ENCODE results near the gene VCP. TPM values are rescaled to one million over a fixed set of nuclear protein-coding genes. Genes with fewer than 3 reads are reported as not detected.

VCP gene
- total RNA-seq, 1 experiment from 2014 or later, result 200 TPM

DNA sequence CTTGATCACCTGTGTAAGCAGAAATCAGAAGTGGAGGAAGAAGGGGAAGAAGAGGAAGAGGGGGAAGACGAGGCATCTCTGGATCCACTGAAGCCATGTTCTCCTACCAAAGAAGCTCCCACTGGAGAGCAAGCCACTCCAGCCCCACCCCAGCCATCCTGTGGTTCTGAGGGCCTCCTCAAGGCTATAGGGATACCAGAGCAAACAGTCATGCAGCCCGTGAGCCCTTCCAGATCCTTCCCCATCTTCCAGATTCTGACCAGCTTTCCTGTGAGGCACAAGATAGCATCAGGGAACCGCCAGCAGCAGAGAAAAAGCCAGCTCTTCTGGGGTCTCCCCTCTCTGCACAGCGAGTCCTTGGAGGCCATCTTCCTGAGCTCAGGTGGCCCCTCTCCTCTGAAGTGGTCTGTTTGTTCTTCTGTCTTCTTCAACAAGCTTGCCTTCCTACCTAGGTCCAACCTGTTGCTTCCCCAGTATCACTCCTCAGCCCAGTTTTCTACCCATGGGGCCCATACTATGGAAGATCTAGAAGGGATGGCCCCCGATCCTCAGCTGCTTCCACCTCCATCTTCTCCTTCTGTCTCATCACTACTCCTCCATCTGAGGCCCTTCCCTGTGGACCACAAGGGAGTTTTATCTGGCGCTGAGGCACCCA lies 29.4 kb downstream of the VCP start:
- Histone ChIP-seq H3K4me3 (no peak overlapping the region), H3K9me2 (ENCODE audit: insufficient read depth) (no peaks in the 10 kb centered on the region), H3K27me3 (ENCODE audit: insufficient read depth, low read depth) (no peaks in the 10 kb centered on the region), H3K36me3 (ENCODE audit: low read depth) (no peaks in the 10 kb centered on the region), H3K27ac (no peak overlapping the region), H3K4me1 (replicated peaks; ENCODE audit: insufficient read depth) (peaks cover 12% of the 10 kb centered on the region), H3K4me2 (no peak overlapping the region), H3K9me3 (ENCODE audit: insufficient read depth, low read depth) (no peaks in the 10 kb centered on the region), H3K79me2 (ENCODE audit: low read depth) (no peaks in the 10 kb centered on the region), H3F3A (ENCODE audit: insufficient read depth, low read depth) (peaks cover 10% of the 10 kb centered on the region; the same call in 1 of the 2 replicates), H4K20me1 (ENCODE audit: insufficient read depth) (no peaks in the 10 kb centered on the region), H2AFZ (no peak overlapping the region)
- ChIA-PET CTCF (no interaction called here), POLR2A (ENCODE audit: unreplicated experiment) (no interaction called here)
- TF ChIP-seq, protein P1, sequence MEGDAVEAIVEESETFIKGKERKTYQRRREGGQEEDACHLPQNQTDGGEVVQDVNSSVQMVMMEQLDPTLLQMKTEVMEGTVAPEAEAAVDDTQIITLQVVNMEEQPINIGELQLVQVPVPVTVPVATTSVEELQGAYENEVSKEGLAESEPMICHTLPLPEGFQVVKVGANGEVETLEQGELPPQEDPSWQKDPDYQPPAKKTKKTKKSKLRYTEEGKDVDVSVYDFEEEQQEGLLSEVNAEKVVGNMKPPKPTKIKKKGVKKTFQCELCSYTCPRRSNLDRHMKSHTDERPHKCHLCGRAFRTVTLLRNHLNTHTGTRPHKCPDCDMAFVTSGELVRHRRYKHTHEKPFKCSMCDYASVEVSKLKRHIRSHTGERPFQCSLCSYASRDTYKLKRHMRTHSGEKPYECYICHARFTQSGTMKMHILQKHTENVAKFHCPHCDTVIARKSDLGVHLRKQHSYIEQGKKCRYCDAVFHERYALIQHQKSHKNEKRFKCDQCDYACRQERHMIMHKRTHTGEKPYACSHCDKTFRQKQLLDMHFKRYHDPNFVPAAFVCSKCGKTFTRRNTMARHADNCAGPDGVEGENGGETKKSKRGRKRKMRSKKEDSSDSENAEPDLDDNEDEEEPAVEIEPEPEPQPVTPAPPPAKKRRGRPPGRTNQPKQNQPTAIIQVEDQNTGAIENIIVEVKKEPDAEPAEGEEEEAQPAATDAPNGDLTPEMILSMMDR (conservative IDR thresholded peaks at IDR 0.05), result no peak
- no peak for TF ChIP-seq EZH2 (IDR thresholded peaks at IDR 0.05; ENCODE audit: low read depth)
- BruUV-seq (replicated peaks), result no TSS peak
- DNase-seq, result no peak
- intact Hi-C loops (cut with micrococcal nuclease; ENCODE audit: unreplicated experiment), result no loop called here

DNA sequence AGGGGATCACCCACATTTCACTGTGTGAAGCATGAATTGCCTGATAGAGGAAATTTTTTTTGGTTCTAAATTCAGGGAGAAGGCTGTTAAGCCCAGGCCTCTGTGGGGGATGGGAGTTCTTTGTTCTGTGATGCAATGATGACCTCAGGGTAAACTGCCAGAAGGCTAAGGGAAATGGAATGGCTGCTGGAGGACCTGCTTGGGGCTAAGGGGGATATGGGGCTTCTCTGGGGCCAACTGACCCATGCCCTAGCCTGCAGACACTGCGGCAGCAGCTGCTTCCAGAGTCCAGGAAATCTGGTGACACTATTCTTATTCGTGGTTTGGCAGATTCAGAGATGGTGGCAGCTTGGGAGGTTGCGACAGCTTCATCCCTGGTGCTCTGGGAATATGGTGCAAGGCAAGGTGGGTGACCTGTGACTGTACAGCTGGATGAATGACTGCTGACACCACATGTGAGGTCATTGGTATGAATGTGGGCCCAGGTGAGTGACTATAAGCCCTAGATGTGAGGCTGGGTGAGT lies 30.3 kb downstream of the VCP start:
- Histone ChIP-seq H3K4me2 (peak overlapping the region; percentile 31; the same call in 1 of the 2 replicates), H3K4me3 (no peak overlapping the region), H4K20me1 (ENCODE audit: insufficient read depth) (no peaks in the 10 kb centered on the region), H3K4me1 (replicated peaks; ENCODE audit: insufficient read depth) (peaks cover 12% of the 10 kb centered on the region), H3K9me3 (ENCODE audit: insufficient read depth, low read depth) (no peaks in the 10 kb centered on the region), H3K27me3 (ENCODE audit: insufficient read depth, low read depth) (no peaks in the 10 kb centered on the region), H3K9me2 (ENCODE audit: insufficient read depth) (no peaks in the 10 kb centered on the region), H3K36me3 (ENCODE audit: low read depth) (no peaks in the 10 kb centered on the region), H3K79me2 (ENCODE audit: low read depth) (no peaks in the 10 kb centered on the region), H3F3A (ENCODE audit: insufficient read depth, low read depth) (peaks cover 10% of the 10 kb centered on the region; the same call in 1 of the 2 replicates), H2AFZ (no peak overlapping the region), H3K27ac (no peak overlapping the region)
- no TSS peak for BruUV-seq (replicated peaks)
- DNase-seq, result peak; percentile 12 to 65
- CTCF ChIA-PET, result no interaction called here
- intact Hi-C loops (cut with micrococcal nuclease; ENCODE audit: unreplicated experiment), result no loop called here
- TF ChIP-seq, protein P1 (conservative IDR thresholded peaks at IDR 0.05), result no peak
- TF ChIP-seq EZH2 (IDR thresholded peaks at IDR 0.05; ENCODE audit: low read depth), result no peak
- POLR2A ChIA-PET (ENCODE audit: unreplicated experiment), result interaction anchor here (0.7 kb wide), 1 partner anchor 31 kb away, joined by 6 read pairs; the partner anchor contains the start of gene VCP

DNA sequence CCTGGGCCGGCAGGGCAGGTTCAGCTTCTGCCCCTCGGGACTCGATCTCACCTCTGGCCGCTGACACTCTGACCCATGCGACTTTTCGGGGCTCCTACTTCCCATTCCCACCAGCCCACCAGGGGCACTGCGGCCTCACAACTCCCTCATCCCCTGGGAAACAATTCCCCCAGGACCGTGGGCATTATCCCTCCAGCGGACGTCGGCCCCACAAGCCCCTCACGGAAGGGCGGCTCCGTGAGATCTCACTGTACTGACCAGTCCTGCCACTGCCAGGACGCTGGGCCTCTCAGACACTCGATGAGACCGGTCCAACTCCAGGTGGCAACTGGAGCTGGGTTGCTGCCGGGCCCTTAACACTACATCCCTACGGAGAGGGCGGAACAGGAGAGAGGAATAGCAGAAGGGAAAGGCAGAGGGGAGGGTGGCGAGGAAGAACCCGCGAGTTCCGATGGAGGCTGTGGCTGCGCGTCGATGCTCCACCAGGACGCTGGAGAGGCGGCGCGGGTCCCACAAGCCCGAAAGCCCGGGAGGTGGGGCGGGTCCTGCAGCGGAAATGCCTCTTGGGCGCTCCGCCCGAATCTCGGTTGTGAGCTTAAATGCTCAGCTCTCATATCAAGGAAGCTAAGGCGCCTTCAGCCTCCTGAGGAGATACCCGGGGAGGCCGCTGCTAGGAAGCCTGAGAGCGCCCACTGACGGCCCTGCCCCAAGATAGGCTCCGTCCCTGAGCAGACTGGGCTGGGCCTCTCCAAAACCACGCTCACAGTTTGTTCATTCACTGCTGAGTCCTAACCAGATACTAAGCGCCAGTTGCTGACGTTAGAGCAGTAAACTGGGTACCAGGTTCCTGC lies 36.3 kb downstream of the VCP start:
- DNase-seq, result no peak
- POLR2A ChIA-PET (ENCODE audit: unreplicated experiment), result no interaction called here
- no peaks in the 10 kb centered on the region for H3K79me2 ChIP-seq (ENCODE audit: low read depth)
- no TSS peak for BruUV-seq (replicated peaks)
- H3K9me2 ChIP-seq (ENCODE audit: insufficient read depth), result no peaks in the 10 kb centered on the region
- no peaks in the 10 kb centered on the region for H3K36me3 ChIP-seq (ENCODE audit: low read depth)
- H3K27me3 ChIP-seq (ENCODE audit: insufficient read depth, low read depth), result no peaks in the 10 kb centered on the region
- H3K4me1 ChIP-seq (replicated peaks; ENCODE audit: insufficient read depth), result no peaks in the 10 kb centered on the region
- H3K4me2 ChIP-seq, result no peak overlapping the region
- H3K27ac ChIP-seq, result no peak overlapping the region
- H3K9me3 ChIP-seq (ENCODE audit: insufficient read depth, low read depth), result no peaks in the 10 kb centered on the region
- intact Hi-C loops (cut with micrococcal nuclease; ENCODE audit: unreplicated experiment), result no loop called here
- no peak overlapping the region for H3K4me3 ChIP-seq
- CTCF ChIA-PET, result no interaction called here
- H3F3A ChIP-seq (ENCODE audit: insufficient read depth, low read depth), result no peaks in the 10 kb centered on the region
- no peak overlapping the region for H2AFZ ChIP-seq
- H4K20me1 ChIP-seq (ENCODE audit: insufficient read depth), result no peaks in the 10 kb centered on the region
- TF ChIP-seq, protein P1 (conservative IDR thresholded peaks at IDR 0.05), result no peak
- TF ChIP-seq EZH2 (IDR thresholded peaks at IDR 0.05; ENCODE audit: low read depth), result no peak

Data from PC-9 (cell line).